GM23338 (cell line): ENCODE measurements around the gene SORCS3. TPM values are rescaled to one million over a fixed set of nuclear protein-coding genes. Genes with fewer than 3 reads are reported as not detected.

Experiments used
- ATAC-seq: fragments of 200-7000 bp; cut with Tn5 transposase; 3 replicates; pipeline ENCODE4 v1.9.1; 2020
- DNase-seq: peaks from one replicate; pipeline ENCODE4 v3.0.0-alpha.2; 2015; ENCODE audit warnings: low spot score
- H2AFZ ChIP-seq: fragments of 200-600 bp; sonication (generic); 2 replicates; pipeline ENCODE4 v1.8.0; 2016; ENCODE audit warnings: antibody characterized with exemption, mild to moderate bottlenecking, moderate library complexity
- H3F3A ChIP-seq: fragments of 200-600 bp; sonication (generic); replicated peaks from 2 replicates; pipeline ENCODE4 v1.8.0; 2017; ENCODE audit warnings: antibody characterized with exemption, mixed run types, low read depth
- H3K27ac ChIP-seq: fragments of 200-600 bp; sonication (generic); 2 replicates; pipeline ENCODE4 v1.6.1; 2016; ENCODE audit warnings: low read depth
- H3K27me3 ChIP-seq: fragments of 200-600 bp; sonication (generic); 2 replicates; pipeline ENCODE4 v1.8.0; 2016; ENCODE audit warnings: mild to moderate bottlenecking, mixed run types, moderate library complexity; ENCODE audit not compliant: insufficient read depth
- H3K36me3 ChIP-seq: fragments of 200-600 bp; sonication (generic); 2 replicates; pipeline ENCODE4 v1.8.0; 2016; ENCODE audit warnings: mild to moderate bottlenecking; ENCODE audit not compliant: insufficient read depth
- H3K4me1 ChIP-seq: fragments of 200-600 bp; sonication (generic); 2 replicates; pipeline ENCODE4 v1.8.0; 2016; ENCODE audit warnings: mild to moderate bottlenecking, moderate library complexity; ENCODE audit not compliant: insufficient read depth
- H3K4me2 ChIP-seq: fragments of 200-600 bp; sonication (generic); 2 replicates; pipeline ENCODE4 v1.7.1; 2017; ENCODE audit warnings: mixed run types
- H3K4me3 ChIP-seq: fragments of 200-600 bp; sonication (generic); 2 replicates; pipeline ENCODE4 v1.6.1; 2016; ENCODE audit warnings: mixed run types
- H3K79me2 ChIP-seq: fragments of 200-600 bp; sonication (generic); replicated peaks from 2 replicates; pipeline ENCODE4 v1.8.0; 2017; ENCODE audit warnings: mild to moderate bottlenecking; ENCODE audit not compliant: insufficient read depth
- H3K9me2 ChIP-seq: fragments of 200-600 bp; sonication (generic); 2 replicates; pipeline ENCODE4 v1.8.0; 2017; ENCODE audit not compliant: insufficient read depth
- H4K20me1 ChIP-seq: fragments of 200-600 bp; sonication (generic); replicated peaks from 2 replicates; pipeline ENCODE4 v1.8.0; 2017; ENCODE audit warnings: mild to moderate bottlenecking; ENCODE audit not compliant: insufficient read depth
- H3K27ac Mint-ChIP-seq: 2 replicates; pipeline ENCODE4 v1.8.0; 2020; ENCODE audit warnings: inconsistent platforms, mild to moderate bottlenecking, moderate library complexity, mixed read lengths
- H3K27me3 Mint-ChIP-seq: 3 replicates; pipeline ENCODE4 v1.8.0; 2022; ENCODE audit warnings: low read depth, mild to moderate bottlenecking, moderate library complexity, mixed read lengths, inconsistent platforms; ENCODE audit not compliant: insufficient read depth, poor library complexity
- H3K36me3 Mint-ChIP-seq: 3 replicates; pipeline ENCODE4 v1.8.0; 2021; ENCODE audit warnings: low read depth, mild to moderate bottlenecking, inconsistent platforms, moderate library complexity, mixed read lengths
- H3K4me1 Mint-ChIP-seq: 3 replicates; pipeline ENCODE4 v1.8.0; 2020; ENCODE audit warnings: mild to moderate bottlenecking, inconsistent platforms, mixed read lengths
- H3K4me3 Mint-ChIP-seq: 3 replicates; pipeline ENCODE4 v1.8.0; 2021; ENCODE audit warnings: moderate library complexity, mild to moderate bottlenecking, inconsistent platforms, mixed read lengths
- H3K9me3 Mint-ChIP-seq: 3 replicates; pipeline ENCODE4 v1.8.0; 2020; ENCODE audit warnings: moderate library complexity, mild to moderate bottlenecking, inconsistent platforms, mixed read lengths
- CREB1 ChIP-seq: fragments of 250-450 bp; sonication (Bioruptor Pico); IDR thresholded peaks from 2 replicates; pipeline ENCODE4 v1.5.0; 2020; ENCODE audit warnings: low read depth, mild to moderate bottlenecking, moderate library complexity
- CTCF ChIP-seq, 2 experiments: fragments of 200-600 bp in 1 of 2; sonication (generic) in 1 of 2; conservative IDR thresholded peaks; 2 replicates each; pipeline versions ENCODE4 v1.5.1 to v1.6.1; 2016 to 2017; ENCODE audit warnings: antibody characterized with exemption in 2 of 2, low read depth in 2 of 2, mild to moderate bottlenecking in 2 of 2, moderate library complexity in 1 of 2
- ETS1 ChIP-seq: IDR thresholded peaks from 2 replicates; pipeline ENCODE4 v1.6.1; 2016; ENCODE audit warnings: antibody characterized with exemption
- EZH2 ChIP-seq: fragments of 200-600 bp; sonication (generic); IDR thresholded peaks from one replicate; pipeline ENCODE4 v1.8.0; 2017; ENCODE audit warnings: antibody characterized with exemption, mild to moderate bottlenecking, low read depth; ENCODE audit not compliant: unreplicated experiment
- JUNB ChIP-seq: IDR thresholded peaks from one replicate; pipeline ENCODE4 v1.6.1; 2016; ENCODE audit warnings: antibody characterized with exemption; ENCODE audit not compliant: unreplicated experiment
- NANOG ChIP-seq: IDR thresholded peaks from 2 replicates; pipeline ENCODE4 v1.6.1; 2016; ENCODE audit warnings: antibody characterized with exemption, borderline replicate concordance
- POLR2AphosphoS5 ChIP-seq: IDR thresholded peaks from 2 replicates; pipeline ENCODE4 v1.6.1; 2016; ENCODE audit warnings: antibody characterized with exemption, low read depth
- ZNF114 ChIP-seq: fragments of 250-450 bp; sonication (Bioruptor Pico); IDR thresholded peaks from 2 replicates; pipeline ENCODE4 v1.5.0; 2020; ENCODE audit warnings: mild to moderate bottlenecking, moderate library complexity
- polyA plus RNA-seq: library from polyadenylated mRNA; unstranded; fragments of >200 nt; fragmentation: Nextera tagmentation; extraction: Ambion mirVana; gene quantifications from 2 replicates; pipeline ENCODE4 v1.2.1, GENCODE V29; 2016
- total RNA-seq: library from RNA; depleted of rRNA; stranded (reverse); fragments of >200 nt; shearing (Covaris generic); gene quantifications from 2 replicates; pipeline ENCODE4 v1.2.3, GENCODE V29; 2014
- TF ChIP-seq, protein P1 (sequence below): fragments of 250-450 bp; sonication (Bioruptor Pico); IDR thresholded peaks from 2 replicates; pipeline ENCODE4 v1.5.0; 2020; ENCODE audit warnings: mild to moderate bottlenecking, moderate library complexity

The SORCS3 gene
- total and polyA plus RNA-seq, 2 experiments from 2014 or later = 0.37 to 1.4 TPM

GRCh38 chr10:105195831-105196230 lies 554.7 kb downstream of the SORCS3 start (continued):
- TF ChIP-seq, protein P1, sequence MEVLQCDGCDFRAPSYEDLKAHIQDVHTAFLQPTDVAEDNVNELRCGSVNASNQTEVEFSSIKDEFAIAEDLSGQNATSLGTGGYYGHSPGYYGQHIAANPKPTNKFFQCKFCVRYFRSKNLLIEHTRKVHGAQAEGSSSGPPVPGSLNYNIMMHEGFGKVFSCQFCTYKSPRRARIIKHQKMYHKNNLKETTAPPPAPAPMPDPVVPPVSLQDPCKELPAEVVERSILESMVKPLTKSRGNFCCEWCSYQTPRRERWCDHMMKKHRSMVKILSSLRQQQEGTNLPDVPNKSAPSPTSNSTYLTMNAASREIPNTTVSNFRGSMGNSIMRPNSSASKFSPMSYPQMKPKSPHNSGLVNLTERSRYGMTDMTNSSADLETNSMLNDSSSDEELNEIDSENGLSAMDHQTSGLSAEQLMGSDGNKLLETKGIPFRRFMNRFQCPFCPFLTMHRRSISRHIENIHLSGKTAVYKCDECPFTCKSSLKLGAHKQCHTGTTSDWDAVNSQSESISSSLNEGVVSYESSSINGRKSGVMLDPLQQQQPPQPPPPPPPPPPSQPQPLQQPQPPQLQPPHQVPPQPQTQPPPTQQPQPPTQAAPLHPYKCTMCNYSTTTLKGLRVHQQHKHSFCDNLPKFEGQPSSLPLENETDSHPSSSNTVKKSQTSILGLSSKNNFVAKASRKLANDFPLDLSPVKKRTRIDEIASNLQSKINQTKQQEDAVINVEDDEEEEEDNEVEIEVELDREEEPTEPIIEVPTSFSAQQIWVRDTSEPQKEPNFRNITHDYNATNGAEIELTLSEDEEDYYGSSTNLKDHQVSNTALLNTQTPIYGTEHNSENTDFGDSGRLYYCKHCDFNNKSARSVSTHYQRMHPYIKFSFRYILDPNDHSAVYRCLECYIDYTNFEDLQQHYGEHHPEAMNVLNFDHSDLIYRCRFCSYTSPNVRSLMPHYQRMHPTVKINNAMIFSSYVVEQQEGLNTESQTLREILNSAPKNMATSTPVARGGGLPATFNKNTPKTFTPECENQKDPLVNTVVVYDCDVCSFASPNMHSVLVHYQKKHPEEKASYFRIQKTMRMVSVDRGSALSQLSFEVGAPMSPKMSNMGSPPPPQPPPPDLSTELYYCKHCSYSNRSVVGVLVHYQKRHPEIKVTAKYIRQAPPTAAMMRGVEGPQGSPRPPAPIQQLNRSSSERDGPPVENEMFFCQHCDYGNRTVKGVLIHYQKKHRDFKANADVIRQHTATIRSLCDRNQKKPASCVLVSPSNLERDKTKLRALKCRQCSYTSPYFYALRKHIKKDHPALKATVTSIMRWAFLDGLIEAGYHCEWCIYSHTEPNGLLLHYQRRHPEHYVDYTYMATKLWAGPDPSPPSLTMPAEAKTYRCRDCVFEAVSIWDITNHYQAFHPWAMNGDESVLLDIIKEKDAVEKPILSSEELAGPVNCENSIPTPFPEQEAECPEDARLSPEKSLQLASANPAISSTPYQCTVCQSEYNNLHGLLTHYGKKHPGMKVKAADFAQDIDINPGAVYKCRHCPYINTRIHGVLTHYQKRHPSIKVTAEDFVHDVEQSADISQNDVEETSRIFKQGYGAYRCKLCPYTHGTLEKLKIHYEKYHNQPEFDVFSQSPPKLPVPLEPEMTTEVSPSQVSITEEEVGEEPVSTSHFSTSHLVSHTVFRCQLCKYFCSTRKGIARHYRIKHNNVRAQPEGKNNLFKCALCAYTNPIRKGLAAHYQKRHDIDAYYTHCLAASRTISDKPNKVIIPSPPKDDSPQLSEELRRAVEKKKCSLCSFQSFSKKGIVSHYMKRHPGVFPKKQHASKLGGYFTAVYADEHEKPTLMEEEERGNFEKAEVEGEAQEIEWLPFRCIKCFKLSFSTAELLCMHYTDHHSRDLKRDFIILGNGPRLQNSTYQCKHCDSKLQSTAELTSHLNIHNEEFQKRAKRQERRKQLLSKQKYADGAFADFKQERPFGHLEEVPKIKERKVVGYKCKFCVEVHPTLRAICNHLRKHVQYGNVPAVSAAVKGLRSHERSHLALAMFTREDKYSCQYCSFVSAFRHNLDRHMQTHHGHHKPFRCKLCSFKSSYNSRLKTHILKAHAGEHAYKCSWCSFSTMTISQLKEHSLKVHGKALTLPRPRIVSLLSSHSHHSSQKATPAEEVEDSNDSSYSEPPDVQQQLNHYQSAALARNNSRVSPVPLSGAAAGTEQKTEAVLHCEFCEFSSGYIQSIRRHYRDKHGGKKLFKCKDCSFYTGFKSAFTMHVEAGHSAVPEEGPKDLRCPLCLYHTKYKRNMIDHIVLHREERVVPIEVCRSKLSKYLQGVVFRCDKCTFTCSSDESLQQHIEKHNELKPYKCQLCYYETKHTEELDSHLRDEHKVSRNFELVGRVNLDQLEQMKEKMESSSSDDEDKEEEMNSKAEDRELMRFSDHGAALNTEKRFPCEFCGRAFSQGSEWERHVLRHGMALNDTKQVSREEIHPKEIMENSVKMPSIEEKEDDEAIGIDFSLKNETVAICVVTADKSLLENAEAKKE (CRISPR knock-in tag) = no peak
- TF ChIP-seq CREB1 (no peak), EZH2 (no peak), ZNF114 (CRISPR knock-in tag) (no peak), CTCF (conservative IDR thresholded peaks at IDR 0.05; ENCODE audit: low read depth in 2 of 2) (no peak)

DNA sequence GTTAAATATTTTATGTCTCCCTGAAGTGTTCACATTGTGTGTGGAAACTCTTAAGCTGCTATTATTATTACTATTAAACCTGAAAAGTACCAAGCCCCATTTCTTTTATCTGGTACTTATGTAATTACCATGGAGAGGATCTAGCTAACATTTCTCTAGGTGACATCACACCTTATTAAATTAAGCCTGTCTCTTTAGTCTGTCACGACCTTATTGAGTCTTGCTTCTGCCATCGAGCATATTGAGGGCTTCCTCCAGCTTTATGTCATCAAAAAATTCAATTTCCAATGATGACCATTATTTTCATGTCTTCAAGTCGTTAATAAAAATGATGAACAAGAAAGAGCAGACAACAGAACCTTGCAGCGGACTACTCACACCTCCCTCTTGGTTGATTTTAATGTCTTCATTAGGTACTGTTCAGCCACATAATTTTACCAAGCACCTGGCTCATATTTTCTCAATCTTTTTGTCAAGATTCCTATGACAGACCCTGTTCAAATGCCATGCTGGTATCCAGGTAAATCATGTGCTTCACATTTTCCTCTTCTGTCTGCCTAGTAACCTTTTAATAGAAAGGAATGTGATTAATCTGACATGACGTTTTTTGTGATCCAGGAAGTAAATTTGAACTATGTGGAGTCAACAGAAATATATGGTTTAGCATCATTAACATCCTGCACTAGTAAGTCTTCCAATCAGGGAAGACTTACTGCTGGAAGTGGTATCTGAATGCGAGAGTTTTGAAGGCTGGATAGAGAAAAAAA lies 556.7 kb downstream of the SORCS3 start:
- Histone ChIP-seq H3K36me3 (no peaks in the 10 kb centered on the region), H3K27ac (no peak overlapping the region), H3F3A (no peaks in the 10 kb centered on the region), H2AFZ (no peak overlapping the region), H3K79me2 (no peaks in the 10 kb centered on the region), H4K20me1 (no peaks in the 10 kb centered on the region), H3K4me2 (no peak overlapping the region), H3K4me1 (no peaks in the 10 kb centered on the region; the same call in 1 of the 2 replicates), H3K4me3 (no peak overlapping the region), H3K27me3 (no peaks in the 10 kb centered on the region), H3K9me2 (peaks cover 19% of the 10 kb centered on the region; the same call in 1 of the 2 replicates)
- H3K27ac Mint-ChIP-seq = no peak overlapping the region
- H3K36me3 Mint-ChIP-seq = no peaks in the 10 kb centered on the region
- no peak for ATAC-seq
- H3K4me3 Mint-ChIP-seq = no peak overlapping the region
- no peaks in the 10 kb centered on the region for H3K27me3 Mint-ChIP-seq
- no peaks in the 10 kb centered on the region for H3K9me3 Mint-ChIP-seq
- no peak for DNase-seq
- no peaks in the 10 kb centered on the region for H3K4me1 Mint-ChIP-seq
- no peak for TF ChIP-seq JUNB
- TF ChIP-seq CTCF (conservative IDR thresholded peaks at IDR 0.05; ENCODE audit: low read depth in 2 of 2) = no peak
- no peak for TF ChIP-seq ZNF114 (CRISPR knock-in tag)
- TF ChIP-seq ETS1 = no peak
- no peak for TF ChIP-seq NANOG
- no peak for TF ChIP-seq POLR2AphosphoS5
